Raji (cell line): ENCODE data around the gene SEC23IP.

ENCODE experiments used
- POLR2A ChIP-seq: IDR thresholded peaks from 2 replicates; pipeline ENCODE4 v1.6.1; 2011; ENCODE audit warnings: low read depth, low read length, control low read depth; ENCODE audit not compliant: insufficient read depth

Gene SEC23IP

DNA sequence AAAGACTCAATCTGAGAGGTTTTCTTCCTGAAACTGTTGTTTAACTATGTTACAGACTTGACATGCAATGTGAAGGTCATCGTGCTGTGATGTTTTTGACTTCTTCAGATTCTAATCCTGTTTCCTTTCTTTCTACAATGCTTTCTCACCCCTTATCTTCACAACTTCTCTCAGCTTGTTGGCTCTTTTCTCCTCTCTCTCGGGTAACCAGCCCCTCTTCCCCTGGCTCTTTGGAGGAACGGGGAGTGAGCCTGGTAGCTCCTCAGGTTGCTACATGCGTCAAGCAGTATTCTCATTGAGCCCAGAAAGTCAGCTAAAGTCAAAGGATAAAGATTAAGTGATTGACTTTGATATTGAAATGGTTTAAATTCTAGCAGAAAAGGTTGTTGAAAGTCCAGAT lies 40.1 kb downstream of the SEC23IP start:
- no peak for TF ChIP-seq POLR2A

DNA sequence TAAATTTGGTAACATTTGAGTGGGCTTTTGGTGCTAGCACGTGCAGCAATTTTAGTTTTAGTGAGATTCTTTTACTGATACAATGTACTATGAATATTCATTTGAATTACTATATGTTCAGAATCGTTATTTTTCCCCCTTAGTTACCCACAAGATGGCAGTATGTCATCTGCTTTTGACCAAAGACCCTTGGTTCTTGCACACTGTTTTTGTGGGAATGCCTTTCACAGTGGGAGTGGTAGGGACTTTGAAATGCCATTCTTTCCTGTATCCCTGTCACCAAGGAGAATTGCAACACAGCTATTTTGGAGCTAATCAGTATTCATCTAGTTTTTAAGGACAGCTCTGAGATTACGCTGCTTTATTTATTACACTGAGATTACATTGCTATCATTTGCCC lies 40.6 kb downstream of the SEC23IP start:
- no peak for TF ChIP-seq POLR2A

DNA sequence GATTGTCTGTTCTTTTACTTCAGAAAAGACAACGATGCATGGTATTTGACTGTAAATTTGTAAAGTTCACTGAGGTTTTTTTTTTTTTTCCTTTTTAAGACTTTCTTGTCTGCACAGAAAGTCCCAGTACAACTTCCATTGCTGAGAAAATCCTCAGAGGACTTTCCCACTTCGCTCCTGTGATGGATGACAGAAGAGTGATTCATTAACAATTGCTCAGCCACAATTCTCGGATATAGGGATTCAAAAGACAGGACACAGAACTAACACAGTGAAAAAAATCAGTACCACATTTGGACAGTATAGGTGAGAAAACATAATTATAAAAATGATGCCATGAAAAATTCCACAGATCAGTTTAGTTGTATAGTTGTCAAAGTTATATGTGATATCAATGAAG lies 48.0 kb downstream of the SEC23IP start:
- no peak for TF ChIP-seq POLR2A

DNA sequence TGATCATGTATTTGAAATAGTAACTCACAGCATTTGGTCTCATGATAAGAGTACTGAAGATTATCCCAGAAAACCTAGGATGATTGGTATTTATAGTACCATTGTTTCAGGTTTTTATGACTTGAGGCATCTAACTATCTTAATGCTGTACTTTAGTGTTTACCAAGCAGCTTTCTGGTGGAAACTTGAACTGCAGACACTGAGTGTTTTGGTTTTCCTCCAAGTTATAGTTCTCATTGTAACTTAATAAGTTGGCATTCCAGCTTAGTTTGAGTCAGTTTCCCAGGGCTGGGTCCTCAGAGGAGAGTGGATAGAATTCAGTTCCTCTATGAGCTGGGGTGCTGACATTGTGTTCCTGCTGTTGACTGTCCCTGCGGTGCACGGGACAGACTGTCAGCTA lies 50.4 kb downstream of the SEC23IP start:
- TF ChIP-seq POLR2A = no peak

DNA sequence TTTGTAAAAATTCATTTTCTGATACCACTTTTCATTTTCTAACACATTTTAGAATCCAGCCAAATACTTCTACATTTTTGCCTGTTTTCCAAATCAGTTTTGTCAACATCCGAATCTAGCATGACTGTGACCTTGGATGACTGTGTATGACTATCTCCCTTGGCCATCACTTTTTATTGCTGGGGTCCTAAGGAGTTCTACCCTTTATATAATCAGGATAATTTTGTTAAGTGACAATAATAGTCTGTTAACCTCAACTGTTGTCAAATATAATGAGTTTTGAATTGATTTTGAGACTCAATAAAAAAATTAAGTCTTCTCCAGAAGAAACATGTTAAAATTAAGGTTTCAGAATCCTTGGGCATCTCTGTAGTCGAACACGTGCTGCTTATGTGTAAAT lies 53.3 kb downstream of the SEC23IP start:
- no peak for TF ChIP-seq POLR2A

DNA sequence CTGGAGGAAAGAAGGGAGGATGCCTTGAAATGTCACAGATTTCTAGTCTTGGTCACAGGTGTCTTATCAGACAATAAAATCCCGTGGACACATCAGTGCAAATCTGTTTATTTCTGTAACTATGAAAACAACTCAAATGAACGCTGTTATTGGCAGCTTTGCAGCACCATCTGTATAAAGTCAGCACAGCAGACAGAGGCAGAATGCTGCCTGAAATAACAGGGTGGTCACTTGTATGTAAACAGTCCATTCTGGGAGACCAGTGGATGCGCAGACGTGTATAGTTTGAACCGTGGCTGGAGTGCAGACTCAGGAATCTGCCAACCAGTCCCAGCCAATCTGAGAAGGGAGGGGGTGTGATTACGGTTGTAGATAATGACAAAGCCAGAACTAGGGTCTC lies 54.8 kb downstream of the SEC23IP start:
- no peak for TF ChIP-seq POLR2A

DNA sequence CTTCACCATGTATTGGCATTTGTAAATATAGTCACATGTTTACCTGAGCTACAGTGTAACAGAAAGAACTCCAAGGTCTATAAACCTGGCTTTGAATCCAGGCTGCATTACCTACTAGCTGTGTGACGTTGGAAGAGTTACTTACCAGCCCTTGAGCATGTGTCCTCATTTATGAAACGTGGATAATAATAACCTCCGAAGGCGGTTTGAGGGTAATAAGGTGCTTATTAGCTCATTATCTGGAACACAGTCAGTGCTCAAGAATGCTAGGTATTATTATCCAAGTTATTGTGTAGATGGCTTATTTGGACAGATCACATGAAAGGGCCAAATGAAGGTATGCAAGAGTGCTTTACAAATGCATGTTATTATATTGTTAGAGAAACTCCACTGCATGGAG lies 64.9 kb downstream of the SEC23IP start:
- TF ChIP-seq POLR2A = no peak

DNA sequence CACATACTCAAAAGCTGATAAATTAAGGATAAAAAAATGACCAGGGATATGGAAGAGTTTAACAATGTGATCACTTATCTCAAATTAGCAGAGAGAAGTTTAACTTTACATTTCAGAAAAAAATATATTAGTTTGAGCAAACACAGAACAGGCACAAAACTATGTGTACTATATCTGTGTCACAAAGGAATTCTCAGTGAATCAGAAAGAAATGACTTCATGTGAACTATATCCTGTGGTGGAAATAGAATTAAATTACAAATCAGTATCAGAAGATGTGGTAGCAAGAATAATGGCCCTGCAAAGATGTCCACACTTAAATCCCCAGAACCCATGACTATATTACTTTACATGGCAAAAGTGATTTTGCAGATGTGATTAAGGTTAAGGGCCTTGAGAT lies 70.3 kb downstream of the SEC23IP start:
- TF ChIP-seq POLR2A = no peak

DNA sequence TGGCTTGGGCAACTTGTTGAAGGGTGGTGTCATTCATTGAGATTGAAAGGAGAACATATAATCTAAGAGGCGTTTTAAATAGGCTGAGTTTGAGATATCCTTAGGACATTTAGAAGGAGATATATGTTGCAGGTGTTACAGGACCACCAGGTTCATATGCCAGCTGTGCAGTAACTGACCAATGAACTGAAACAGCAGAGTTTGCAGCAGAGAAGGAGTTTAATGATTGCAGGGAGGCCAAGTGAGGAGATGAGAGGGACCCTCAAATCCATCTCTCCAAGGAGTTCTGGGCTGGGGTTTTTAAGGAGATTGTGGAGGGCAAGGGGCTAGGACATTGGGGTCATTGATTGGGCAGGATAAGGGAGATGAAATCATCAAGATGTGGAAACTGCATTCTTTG lies 74.5 kb downstream of the SEC23IP start:
- no peak for TF ChIP-seq POLR2A

DNA sequence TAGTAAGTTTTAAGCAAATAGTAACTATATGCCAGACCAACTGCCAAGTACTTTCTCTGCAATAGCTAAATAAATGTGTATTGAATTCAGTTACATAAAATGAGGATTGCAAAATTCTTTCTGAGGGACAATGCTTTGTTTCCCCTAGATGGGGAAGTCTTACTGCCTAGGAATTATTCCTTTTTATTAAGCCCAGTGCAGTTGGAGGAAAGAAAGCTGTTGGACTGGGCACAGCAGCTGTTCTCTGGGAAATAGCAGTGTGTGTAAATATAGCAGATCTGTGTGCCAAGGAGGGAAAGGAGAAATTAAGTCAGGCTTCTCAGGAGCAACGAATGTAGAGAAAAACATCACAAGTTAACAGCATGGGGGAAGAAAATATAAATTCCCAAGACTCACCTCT lies 77.1 kb downstream of the SEC23IP start:
- TF ChIP-seq POLR2A = no peak

DNA sequence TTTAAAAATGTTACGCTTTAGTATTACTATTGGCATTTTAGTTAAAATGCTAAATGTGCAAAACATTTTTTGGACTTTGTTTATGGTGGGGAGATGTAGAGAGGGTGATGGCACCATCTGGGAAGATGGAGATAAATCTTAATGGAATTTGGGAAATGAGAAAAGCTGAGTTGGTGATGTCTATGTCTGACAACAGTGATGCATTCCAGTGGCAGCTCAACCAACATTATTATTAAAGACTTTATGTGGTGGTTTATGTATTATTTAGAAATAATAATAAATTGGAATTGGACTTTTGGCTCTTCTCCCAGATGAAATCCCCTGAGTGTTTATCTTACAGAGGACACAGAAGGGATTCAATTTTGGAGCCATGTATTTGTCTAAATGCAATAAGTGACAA lies 77.6 kb downstream of the SEC23IP start:
- TF ChIP-seq POLR2A = no peak

DNA sequence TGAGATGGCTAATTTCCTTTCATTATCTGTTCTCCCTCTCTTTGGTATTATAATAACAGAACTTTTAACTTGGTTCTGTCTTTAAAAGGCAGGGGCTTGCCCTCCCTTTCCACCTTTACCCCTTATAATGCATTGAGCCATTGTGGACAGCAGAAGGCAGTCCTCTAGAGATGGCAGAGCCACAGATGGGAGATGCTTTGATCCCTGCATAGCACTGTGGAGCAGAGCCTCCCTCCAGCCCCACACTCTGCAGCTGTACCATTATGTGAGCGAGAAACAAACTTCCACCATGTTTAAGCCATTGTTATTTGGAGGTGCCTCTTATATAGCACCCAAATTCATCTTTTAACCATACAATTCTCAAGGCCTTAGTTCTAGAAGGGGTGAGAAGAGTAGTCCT lies 78.4 kb downstream of the SEC23IP start:
- TF ChIP-seq POLR2A = no peak

DNA sequence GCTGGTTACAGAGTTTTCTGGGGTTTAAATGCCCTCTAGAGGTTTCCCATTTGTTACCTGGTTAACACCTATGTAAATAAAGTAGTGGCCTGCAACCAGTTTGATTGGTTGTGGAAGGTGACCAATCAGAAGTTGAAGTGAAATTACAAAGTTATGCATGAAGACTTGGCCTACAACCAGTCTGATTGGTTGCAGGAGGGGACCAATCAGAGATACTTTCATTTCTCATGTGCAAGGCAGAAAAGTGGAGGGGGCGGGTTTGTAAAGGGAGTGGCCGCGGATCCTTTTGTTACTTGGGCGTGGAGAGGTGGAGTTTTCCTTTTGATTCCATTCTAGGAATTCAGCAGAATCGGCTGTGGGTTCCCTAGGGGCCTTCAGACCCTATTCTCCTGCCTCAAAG lies 80.8 kb downstream of the SEC23IP start:
- TF ChIP-seq POLR2A = no peak

DNA sequence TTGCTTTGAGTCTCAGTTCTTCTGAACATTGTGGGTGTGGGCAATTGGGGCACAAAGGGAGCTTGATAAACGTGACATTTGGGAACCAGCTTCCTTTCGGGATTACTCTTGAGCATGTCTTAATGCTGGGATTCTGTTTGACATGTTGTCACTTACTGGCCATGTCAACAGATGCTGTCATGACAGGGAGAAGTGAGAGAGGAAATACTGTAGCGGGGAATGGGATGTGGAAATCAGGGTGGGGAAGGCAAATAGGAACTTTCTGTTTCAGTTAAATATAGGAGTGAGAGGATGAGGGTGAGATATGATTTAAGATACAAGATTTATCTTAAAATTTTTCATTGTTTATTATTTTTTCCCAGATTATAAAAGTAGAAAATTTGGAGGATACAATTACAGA lies 83.9 kb downstream of the SEC23IP start:
- no peak for TF ChIP-seq POLR2A

DNA sequence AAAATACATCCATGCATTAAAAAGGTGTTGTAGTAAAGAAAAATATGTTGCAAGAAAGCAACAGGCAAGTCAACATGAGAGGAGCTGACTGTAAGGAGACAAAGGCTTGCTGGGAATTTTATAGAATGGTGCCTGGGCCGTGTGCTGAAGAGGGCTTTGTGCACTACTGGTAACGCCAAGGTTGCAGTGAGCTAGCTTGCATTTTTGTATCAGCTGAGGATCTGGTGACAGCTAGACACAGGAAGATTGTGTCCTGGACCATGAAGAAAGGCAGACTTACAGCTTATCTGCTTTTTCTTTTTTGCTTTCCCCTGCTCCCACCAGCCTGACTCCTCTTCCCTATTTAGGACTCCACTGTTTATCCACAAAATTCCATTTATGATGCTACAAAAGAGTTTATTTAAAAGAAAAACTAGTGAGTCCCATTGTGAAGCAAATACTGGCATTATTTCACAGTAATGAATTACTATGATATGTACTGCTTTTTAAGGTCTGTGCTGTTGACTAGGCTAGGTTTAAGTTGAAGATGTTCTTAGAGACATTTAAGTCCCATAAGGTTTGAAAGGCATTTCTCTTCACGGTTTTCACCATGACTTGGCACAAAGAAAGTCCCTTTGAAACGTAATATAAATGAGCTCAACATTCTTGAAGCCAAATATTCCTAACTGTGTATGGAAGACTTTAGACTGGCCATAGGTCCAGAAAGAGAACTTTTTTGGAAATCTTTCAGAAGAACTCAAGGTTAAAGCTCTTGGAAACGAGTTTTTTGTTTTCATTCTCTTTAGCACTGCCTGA lies 88.6 kb downstream of the SEC23IP start:
- no peak for TF ChIP-seq POLR2A

DNA sequence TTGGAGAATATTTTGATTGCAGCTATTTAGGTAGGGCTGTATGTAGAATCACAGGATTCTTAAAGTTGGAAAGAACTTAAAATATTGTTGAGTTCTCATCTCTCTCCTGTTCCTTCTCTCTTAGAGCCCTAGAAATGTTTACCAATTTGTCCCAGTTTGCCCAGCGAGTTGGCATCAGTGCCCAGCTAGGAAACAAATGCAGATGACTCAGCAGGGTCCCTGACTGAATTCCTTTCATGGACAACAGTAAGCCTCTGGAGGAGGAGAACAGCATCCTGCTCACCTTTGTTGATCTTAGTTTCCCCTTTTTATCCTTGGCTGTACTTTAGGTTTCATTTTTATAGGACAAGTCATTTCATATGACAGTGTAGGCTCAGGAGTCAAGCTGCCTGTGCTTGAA lies 89.3 kb downstream of the SEC23IP start:
- no peak for TF ChIP-seq POLR2A

DNA sequence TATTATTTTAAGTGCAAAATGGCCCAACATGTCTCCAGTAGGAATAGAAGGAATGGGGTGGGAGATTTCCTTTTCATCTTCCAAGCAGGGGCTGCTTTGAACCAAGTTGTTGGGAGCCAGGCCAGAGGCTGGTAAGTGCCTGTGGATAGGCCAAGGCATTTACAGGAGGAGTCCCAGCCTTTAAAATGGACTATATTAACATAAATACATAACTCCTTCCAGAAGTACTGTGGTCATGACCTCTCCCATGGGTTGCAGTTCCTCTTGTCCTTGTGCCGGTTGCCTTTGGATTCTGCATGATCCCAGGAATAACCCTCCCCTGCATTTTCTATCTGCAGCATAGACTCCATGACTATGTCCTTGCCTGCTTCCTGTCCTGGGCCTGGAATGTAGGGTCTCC lies 95.8 kb downstream of the SEC23IP start:
- no peak for TF ChIP-seq POLR2A

DNA sequence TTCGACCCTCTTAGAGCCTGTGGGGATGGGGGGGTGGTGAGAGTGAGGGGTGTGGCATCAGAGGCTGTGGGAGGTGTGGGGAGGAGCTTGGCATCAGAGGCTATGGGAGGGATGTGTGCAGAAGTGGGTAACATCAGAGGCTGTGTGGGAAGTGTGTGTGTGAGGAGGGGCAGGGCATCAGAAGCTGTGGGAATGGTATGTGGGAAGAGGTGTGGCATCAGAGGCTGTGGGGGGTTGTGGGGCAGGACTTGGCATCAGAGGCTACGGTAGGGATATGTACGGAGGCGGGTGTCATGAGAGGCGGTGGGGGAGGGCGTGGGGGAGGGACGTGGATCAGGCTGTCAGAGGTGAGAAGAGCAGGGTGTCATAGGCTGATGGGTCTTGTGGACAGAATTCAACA lies 97.4 kb downstream of the SEC23IP start:
- TF ChIP-seq POLR2A = no peak

DNA sequence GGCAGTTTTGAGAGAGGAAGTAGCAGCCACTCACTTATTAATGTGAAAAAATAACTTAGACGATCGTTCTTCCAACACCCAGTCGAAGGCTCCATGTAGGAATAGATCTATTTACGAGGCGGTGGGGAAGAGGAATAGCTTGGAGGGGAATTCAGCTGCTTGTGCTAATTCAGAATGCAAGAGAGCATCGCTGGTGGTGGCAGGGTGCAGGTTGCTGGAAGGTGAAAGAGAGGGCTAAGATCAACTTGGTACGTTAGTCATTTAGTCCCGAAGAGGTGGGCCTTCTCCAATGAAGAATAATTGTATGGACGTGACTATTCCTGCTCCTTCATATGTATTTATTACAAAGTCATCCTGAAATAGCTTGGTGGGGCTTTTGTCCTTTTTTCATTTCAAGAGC lies 98.5 kb downstream of the SEC23IP start:
- TF ChIP-seq POLR2A = no peak
